Measurements from ENCODE around the gene MECP2.

GRCh38 chrX:154132366-154132765 is 34.8 kb upstream of the MECP2 start:
- TF ChIP-seq CTCF (IDR thresholded peaks at IDR 0.05; ENCODE audit: insufficient read depth, low read length) (no peak), POLR2AphosphoS5 (IDR thresholded peaks at IDR 0.05; ENCODE audit: low read depth) (no peak), REST (IDR thresholded peaks at IDR 0.05; ENCODE audit: insufficient replicate concordance, low read depth) (no peak)
